Measurements from ENCODE around the gene HCN3. TPM values are rescaled to one million over a fixed set of nuclear protein-coding genes. Genes with fewer than 3 reads are reported as not detected.

HCN3 gene
- total and polyA plus RNA-seq, 2 of the 8 experiments (the other 6 are each of a cell fraction or from before 2014, with no cell fraction given), result 6.4 to 7.3 TPM

- TF ChIP-seq CHD7 (IDR thresholded peaks at IDR 0.05; ENCODE audit: insufficient replicate concordance, low read length) (no peak), EP300 (IDR thresholded peaks at IDR 0.05; ENCODE audit: borderline replicate concordance in 1 of 2, low read depth in 2 of 2, low read length in 2 of 2) (no peak), RNF2 (IDR thresholded peaks at IDR 0.05; ENCODE audit: borderline replicate concordance, low read depth, low read length, missing control alignments, poor library complexity, severe bottlenecking) (no peak), SP2 (IDR thresholded peaks at IDR 0.05; ENCODE audit: low read length) (no peak), ATF2 (IDR thresholded peaks at IDR 0.05; ENCODE audit: low read length) (peak; percentile 70; the same call in 1 of the 2 replicates), SP1 (IDR thresholded peaks at IDR 0.05; ENCODE audit: low read depth, low read length) (no peak), CTBP2 (IDR thresholded peaks at IDR 0.05; ENCODE audit: borderline replicate concordance, insufficient read depth, insufficient read length, low read length) (no peak)
Measured at GRCh38 chr1:155261852-155262673, 15.2 kb upstream of the HCN3 start, which contains the start of gene SCAMP3 (continued).

Measured in H1 (cell line).